ENCODE results near the gene LRRIQ3.

The LRRIQ3 gene

GRCh38 chr1:74107394-74107793 is 90.6 kb downstream of the LRRIQ3 start:
- no peak for DNase-seq

- no peak for DNase-seq
Measured at GRCh38 chr1:74091371-74091770, 106.6 kb downstream of the LRRIQ3 start.

- no peak for DNase-seq
Measured at GRCh38 chr1:74083128-74083527, 114.8 kb downstream of the LRRIQ3 start.

- DNase-seq: no peak
Measured at GRCh38 chr1:74065081-74065480, 132.9 kb downstream of the LRRIQ3 start.

GRCh38 chr1:74057719-74058118 is 140.3 kb downstream of the LRRIQ3 start:
- no peak for DNase-seq

GRCh38 chr1:74053407-74053806 is 144.6 kb downstream of the LRRIQ3 start:
- DNase-seq: no peak

GRCh38 chr1:74050386-74050785 is 147.6 kb downstream of the LRRIQ3 start:
- no peak for DNase-seq

- DNase-seq: no peak
Measured at GRCh38 chr1:74038042-74038441, 159.9 kb downstream of the LRRIQ3 start.

GRCh38 chr1:74012583-74012982 is 185.4 kb downstream of the LRRIQ3 start:
- no peak for DNase-seq

- DNase-seq: no peak
Measured at GRCh38 chr1:74011736-74012135, 186.2 kb downstream of the LRRIQ3 start.

GRCh38 chr1:74010206-74010605 is 187.8 kb downstream of the LRRIQ3 start:
- no peak for DNase-seq

GRCh38 chr1:74005533-74005932 is 192.4 kb downstream of the LRRIQ3 start:
- DNase-seq: no peak

GRCh38 chr1:74003806-74004205 is 194.2 kb downstream of the LRRIQ3 start:
- DNase-seq: no peak

- DNase-seq: no peak
Measured at GRCh38 chr1:73998348-73998959, 199.5 kb downstream of the LRRIQ3 start.

- DNase-seq: no peak
Measured at GRCh38 chr1:73980324-73981040, 217.5 kb downstream of the LRRIQ3 start.

- DNase-seq: no peak
Measured at GRCh38 chr1:73979684-73980083, 218.3 kb downstream of the LRRIQ3 start.

GRCh38 chr1:73978964-73979363 is 219.0 kb downstream of the LRRIQ3 start:
- no peak for DNase-seq

All from GOT3 (cell line).